Motor neuron (in vitro differentiated cells): ENCODE results near the gene SEMA3F. TPM values are rescaled to one million over a fixed set of nuclear protein-coding genes. Genes with fewer than 3 reads are reported as not detected.

Experiments used
- ATAC-seq, 8 experiments: fragments of 200-7000 bp; cut with Tn5 transposase; replicated peaks in 6 of 8; 2 replicates each; pipeline ENCODE4 v1.8.0; 2021; ENCODE audit warnings: mild to moderate bottlenecking in 8 of 8, moderate library complexity in 8 of 8
- H3K27ac ChIP-seq, 2 donors: fragments of 250-450 bp; sonication (Bioruptor Pico); 2 replicates each; pipeline ENCODE4 v1.9.0; 2021; ENCODE audit warnings: antibody characterized with exemption in 2 of 2, mild to moderate bottlenecking in 2 of 2, moderate library complexity in 1 of 2
- H3K4me1 ChIP-seq, 2 donors: fragments of 250-450 bp; sonication (Bioruptor Pico); replicated peaks in 1 of 2; 2 replicates each; pipeline ENCODE4 v1.6.1; 2021; ENCODE audit warnings: antibody characterized with exemption in 2 of 2, mild to moderate bottlenecking in 2 of 2, moderate library complexity in 1 of 2
- H3K4me3 ChIP-seq, 5 donors: fragments of 250-450 bp; sonication (Bioruptor Pico); 2 replicates each; pipeline ENCODE4 v1.9.0; 2021; ENCODE audit warnings: antibody characterized with exemption in 5 of 5, mild to moderate bottlenecking in 5 of 5, moderate library complexity in 4 of 5
- WGBS, 10 experiments: fragments of 450-650 bp; shearing (Covaris generic); methylation state at CpG; one replicate each; pipeline ENCODE4 v1.0.0; 2022; 5-methylcytosine and 5-hydroxymethylcytosine counted together
- in situ Hi-C, 9 experiments: fragments of 400-800 bp; cut with MboI; loops; one replicate each; pipeline ENCODE4 v1.15.0; 2021; ENCODE audit warnings: low sequenced_read_pairs in 9 of 9, low pct_unique_long_range_greater_than_20kb in 2 of 9; ENCODE audit not compliant: unreplicated experiment in 9 of 9
- total RNA-seq, 8 experiments: library from RNA; unstranded; fragments of 300-600 nt; gene quantifications; 2 replicates each; pipeline versions ENCODE4 v1.2.3 to v1.2.4, GENCODE V29; 2022

SEMA3F gene
- total RNA-seq, 8 experiments from 2014 or later: 0.61 to 8.5 (median 3.1) TPM

DNA sequence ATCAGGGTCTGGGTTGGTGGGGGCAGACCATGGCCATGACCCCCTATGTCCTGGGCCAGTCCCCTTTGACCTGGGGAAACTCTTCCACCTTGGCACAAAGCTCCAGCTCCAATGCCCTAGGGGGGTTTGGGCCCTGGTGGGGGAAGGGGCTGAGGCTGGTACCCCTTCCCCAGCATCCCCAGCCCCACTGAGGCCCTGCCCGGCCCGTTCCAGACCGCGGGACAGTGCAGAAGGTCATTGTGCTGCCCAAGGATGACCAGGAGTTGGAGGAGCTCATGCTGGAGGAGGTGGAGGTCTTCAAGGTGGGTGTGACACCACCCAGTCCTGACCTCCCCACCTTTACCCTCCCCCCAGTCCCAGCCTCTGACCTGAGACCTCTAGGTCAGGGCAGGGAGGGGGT, 30.1 kb downstream of the SEMA3F start:
- ATAC-seq: no peak
- in situ Hi-C loops: loop anchor here in 2 of 9 experiments (5.0 to 10.0 kb wide), 2 partner anchors 63 to 70 kb away; no protein-coding TSS in a partner anchor
- WGBS, 10 experiments: no CpG with 5 or more reads among the region's 4 CpGs

DNA sequence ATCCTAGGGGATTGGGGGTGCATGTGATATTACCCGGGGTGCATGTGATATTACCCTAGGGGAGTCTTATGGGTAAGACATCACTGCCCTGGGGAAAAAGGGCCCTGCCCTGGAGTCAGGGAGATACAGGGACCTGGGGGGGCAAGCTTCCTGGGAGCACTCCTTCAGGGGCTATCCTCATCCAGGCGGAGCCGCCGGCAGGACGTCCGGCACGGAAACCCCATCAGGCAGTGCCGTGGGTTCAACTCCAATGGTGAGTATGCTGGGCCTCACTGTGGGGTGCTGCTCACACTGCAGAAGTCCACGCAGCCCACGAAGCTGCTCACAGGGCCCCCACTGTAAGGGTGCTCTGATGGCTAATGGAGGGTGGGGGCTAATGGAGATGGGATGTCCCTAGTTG, 31.0 kb downstream of the SEMA3F start:
- Histone ChIP-seq H3K4me3 (no peak overlapping the region), H3K27ac (no peak overlapping the region), H3K4me1 (peaks cover 0 to 2% of the 10 kb centered on the region in 2 donors)
- 57 to 100% methylated on average over 1 to 2 of the region's 10 CpGs; no CpG with 5 or more reads in 8 of the 10 experiments for WGBS, 10 experiments
- ATAC-seq: no peak
- in situ Hi-C loops: loop anchor here in 2 of 9 experiments (5.0 to 10.0 kb wide), 2 partner anchors 64 to 71 kb away; no protein-coding TSS in a partner anchor

More for the DNA sequence above, 30.1 kb downstream of the SEMA3F start:
- Histone ChIP-seq H3K27ac (no peak overlapping the region), H3K4me1 (peaks cover 0 to 2% of the 10 kb centered on the region in 2 donors), H3K4me3 (no peak overlapping the region)

DNA sequence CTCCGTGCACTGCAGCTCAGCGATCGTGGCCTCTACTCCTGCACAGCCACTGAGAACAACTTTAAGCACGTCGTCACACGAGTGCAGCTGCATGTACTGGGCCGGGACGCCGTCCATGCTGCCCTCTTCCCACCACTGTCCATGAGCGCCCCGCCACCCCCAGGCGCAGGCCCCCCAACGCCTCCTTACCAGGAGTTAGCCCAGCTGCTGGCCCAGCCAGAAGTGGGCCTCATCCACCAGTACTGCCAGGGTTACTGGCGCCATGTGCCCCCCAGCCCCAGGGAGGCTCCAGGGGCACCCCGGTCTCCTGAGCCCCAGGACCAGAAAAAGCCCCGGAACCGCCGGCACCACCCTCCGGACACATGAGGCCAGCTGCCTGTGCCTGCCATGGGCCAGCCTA, 32.6 kb downstream of the SEMA3F start:
- peaks cover 0 to 3% of the 10 kb centered on the region in 2 donors for H3K4me1 ChIP-seq
- in situ Hi-C loops: loop anchor here in 2 of 9 experiments (5.0 to 10.0 kb wide), 2 partner anchors 65 to 73 kb away; no protein-coding TSS in a partner anchor
- 85 to 100% methylated on average over 1 to 9 of the region's 19 CpGs; no CpG with 5 or more reads in 8 of the 10 experiments for whole genome bisulfite sequencing, 10 experiments
- H3K27ac ChIP-seq: no peak overlapping the region
- no peak overlapping the region for H3K4me3 ChIP-seq
- no peak for ATAC-seq

DNA sequence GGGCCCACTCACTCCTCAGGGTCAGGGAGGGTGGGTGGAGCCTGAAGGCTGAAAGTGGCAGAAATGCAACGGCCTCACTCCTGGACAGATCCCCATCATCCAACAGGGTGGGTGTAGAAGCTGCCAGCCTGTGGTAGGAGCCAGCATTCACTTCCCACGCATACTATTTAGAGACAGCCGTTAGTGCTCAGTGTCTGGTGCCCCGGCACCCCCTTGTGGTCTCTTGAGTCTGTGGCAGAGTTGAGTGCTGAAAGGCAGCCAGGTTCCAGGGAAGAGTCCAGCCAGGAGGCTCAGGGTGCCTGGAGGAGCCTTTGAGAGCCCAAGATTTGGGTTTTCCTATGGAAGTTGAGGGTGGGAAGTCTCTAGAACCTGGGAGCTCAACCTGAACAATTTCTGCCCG, 34.1 kb downstream of the SEMA3F start:
- H3K4me3 ChIP-seq: no peak overlapping the region
- ATAC-seq: peak; percentile 77 to 93 (median 89)
- in situ Hi-C loops: loop anchor here in 2 of 9 experiments (5.0 to 10.0 kb wide), 2 partner anchors 67 to 74 kb away; no protein-coding TSS in a partner anchor
- no peak overlapping the region for H3K27ac ChIP-seq
- 29% methylated on average over 1 of the region's 5 CpGs; no CpG with 5 or more reads in 9 of the 10 experiments for WGBS, 10 experiments
- peaks cover 0 to 7% of the 10 kb centered on the region in 2 donors for H3K4me1 ChIP-seq

DNA sequence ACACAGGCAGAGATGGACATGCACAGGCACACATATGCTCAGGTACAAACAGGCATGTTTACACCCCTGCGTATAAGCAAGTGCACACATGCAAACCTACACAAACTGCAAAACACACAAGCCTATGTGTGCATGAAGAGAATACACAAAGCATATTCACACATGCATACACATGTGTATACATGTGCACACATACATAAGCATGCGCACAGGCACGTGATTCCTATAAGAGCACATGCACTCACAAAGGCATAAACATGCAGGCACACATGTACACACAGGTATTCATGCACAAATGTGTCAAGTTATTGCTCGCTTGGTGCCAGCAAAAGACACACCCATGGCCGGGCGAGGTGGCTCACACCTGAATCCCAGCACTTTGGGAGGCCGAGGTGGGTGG, 34.9 kb downstream of the SEMA3F start:
- H3K27ac ChIP-seq: no peak overlapping the region
- H3K4me3 ChIP-seq: no peak overlapping the region
- peaks cover 0 to 9% of the 10 kb centered on the region in 2 donors for H3K4me1 ChIP-seq
- WGBS, 10 experiments: 21 to 100% (median 79%) methylated on average over 1 to 6 of the region's 7 CpGs; no CpG with 5 or more reads in 2 of the 10 experiments
- in situ Hi-C loops: loop anchor here in 3 of 9 experiments (5.0 to 10.0 kb wide), 3 partner anchors 68 to 85 kb away; partner anchors contain the start of gene LSMEM2 (in 2 of the 3)
- ATAC-seq: no peak

DNA sequence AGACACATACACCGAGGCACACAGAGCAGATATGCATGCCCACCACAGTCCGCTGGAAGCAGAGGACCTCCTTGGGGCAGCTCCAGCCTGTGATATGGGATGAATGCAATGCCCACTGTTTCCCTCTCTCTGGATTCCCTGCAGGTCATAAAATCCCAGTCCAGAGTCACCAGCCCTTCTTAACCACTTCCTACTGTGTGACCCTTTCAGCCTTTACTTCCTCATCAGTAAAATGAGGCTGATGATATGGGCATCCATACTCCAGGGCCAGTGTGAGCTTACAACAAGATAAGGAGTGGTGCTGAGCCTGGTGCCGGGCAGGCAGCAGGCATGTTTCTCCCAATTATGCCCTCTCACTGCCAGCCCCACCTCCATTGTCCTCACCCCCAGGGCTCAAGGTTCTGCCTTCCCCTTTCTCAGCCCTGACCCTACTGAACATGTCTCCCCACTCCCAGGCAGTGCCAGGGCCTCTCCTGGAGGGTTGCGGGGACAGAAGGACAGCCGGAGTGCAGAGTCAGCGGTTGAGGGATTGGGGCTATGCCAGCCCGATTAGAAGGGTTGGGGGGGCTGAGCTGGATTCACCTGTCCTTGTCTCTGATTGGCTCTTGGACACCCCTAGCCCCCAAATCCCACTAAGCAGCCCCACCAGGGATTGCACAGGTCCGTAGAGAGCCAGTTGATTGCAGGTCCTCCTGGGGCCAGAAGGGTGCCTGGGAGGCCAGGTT, 36.0 kb downstream of the SEMA3F start, which contains the start of gene GNAT1:
TSS of gene GNAT1 (plus strand) at position 675 of the 725 bp plus-strand sequence. CDS start 116 bp downstream, outside the sequence.
- H3K4me1 ChIP-seq: peaks cover 0 to 11% of the 10 kb centered on the region in 2 donors
- H3K4me3 ChIP-seq: no peak within 1 kb of the TSS
- in situ Hi-C loops: loop anchor here in 2 of 9 experiments (10.0 kb wide), 1 partner anchor 84 kb away; the partner anchor contains the start of gene LSMEM2 (in 2 of the 2)
- WGBS, 10 experiments: 62 to 71% (median 67%) methylated on average over 2 of the region's 8 CpGs; no CpG with 5 or more reads in 7 of the 10 experiments
- H3K27ac ChIP-seq: no peak within 1 kb of the TSS
- ATAC-seq: no peak

DNA sequence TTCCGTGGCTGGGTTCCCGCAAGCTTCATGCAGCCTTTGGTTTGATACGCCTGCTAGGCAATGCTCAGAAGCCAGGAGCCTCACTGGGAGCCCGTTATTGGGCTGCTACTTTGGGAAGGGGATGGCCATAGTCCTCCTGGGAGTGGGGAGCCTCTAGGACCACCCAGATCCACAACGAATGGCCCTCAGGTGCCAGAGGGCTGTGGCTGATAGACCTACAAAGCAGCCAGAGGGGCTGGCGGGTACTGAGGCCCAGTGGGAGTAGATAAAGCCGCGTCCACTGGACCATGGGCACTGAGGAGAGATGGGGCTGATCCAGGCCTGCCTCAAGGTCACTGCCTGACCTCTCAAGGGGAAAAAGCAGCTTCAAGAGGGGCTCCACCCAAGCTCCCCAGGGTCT, 37.0 kb downstream of the SEMA3F start:
- H3K27ac ChIP-seq: no peak overlapping the region
- WGBS, 10 experiments: 71 to 88% methylated on average over 1 to 3 of the region's 8 CpGs; no CpG with 5 or more reads in 8 of the 10 experiments
- ATAC-seq: no peak
- H3K4me3 ChIP-seq: no peak overlapping the region
- H3K4me1 ChIP-seq: peaks cover 0 to 11% of the 10 kb centered on the region in 2 donors
- in situ Hi-C loops: loop anchor here in 2 of 9 experiments (10.0 kb wide), 1 partner anchor 83 kb away; the partner anchor contains the start of gene LSMEM2 (in 2 of the 2)

DNA sequence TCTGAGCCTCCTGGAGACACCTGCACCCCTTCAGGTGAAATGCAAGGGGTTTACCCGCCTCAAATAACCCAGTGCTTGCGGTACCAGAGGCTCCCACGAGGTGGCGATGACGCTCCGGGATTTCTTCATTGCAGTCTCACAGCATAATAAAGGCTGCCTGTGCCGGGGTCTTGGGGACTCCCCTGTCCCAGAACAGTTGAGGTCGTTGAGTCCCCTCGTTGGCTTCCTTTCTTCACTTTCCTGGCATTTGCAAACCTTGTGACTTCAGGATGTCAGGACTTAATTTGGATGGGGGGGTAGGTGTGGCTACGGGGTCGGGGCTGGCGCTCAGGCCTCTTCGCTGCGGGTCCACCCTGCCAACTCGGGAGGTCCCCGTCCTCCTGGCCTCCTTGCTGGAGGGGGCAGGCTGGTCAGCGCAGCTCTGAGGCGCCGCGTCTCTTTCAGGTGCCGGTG, 37.6 kb downstream of the SEMA3F start:
- 0 to 7% (median 0%) methylated on average over 1 to 5 of the region's 21 CpGs; no CpG with 5 or more reads in 2 of the 10 experiments for WGBS, 10 experiments
- Histone ChIP-seq H3K27ac (no peak overlapping the region), H3K4me3 (no peak overlapping the region), H3K4me1 (peaks cover 0 to 11% of the 10 kb centered on the region in 2 donors)
- in situ Hi-C loops: loop anchor here in 2 of 9 experiments (10.0 kb wide), 1 partner anchor 82 kb away; the partner anchor contains the start of gene LSMEM2 (in 2 of the 2)
- ATAC-seq: peak in 7 of 8 experiments; percentile 12 to 46 (median 32)

DNA sequence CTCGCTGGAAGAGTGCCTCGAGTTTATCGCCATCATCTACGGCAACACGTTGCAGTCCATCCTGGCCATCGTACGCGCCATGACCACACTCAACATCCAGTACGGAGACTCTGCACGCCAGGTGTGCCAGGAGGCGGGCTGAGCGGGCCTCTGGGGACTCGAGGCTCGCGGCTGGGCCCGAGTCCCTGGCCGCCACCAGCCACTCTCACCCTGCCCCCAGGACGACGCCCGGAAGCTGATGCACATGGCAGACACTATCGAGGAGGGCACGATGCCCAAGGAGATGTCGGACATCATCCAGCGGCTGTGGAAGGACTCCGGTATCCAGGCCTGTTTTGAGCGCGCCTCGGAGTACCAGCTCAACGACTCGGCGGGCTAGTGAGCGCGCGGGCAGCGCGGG, 38.2 kb downstream of the SEMA3F start:
- Histone ChIP-seq H3K27ac (no peak overlapping the region), H3K4me3 (no peak overlapping the region), H3K4me1 (peaks cover 0 to 11% of the 10 kb centered on the region in 2 donors)
- 0 to 100% (median 50%) methylated on average over 1 to 5 of the region's 36 CpGs; no CpG with 5 or more reads in 5 of the 10 experiments for WGBS, 10 experiments
- in situ Hi-C loops: loop anchor here in 2 of 9 experiments (10.0 kb wide), 1 partner anchor 82 kb away; the partner anchor contains the start of gene LSMEM2 (in 2 of the 2)
- no peak for ATAC-seq

DNA sequence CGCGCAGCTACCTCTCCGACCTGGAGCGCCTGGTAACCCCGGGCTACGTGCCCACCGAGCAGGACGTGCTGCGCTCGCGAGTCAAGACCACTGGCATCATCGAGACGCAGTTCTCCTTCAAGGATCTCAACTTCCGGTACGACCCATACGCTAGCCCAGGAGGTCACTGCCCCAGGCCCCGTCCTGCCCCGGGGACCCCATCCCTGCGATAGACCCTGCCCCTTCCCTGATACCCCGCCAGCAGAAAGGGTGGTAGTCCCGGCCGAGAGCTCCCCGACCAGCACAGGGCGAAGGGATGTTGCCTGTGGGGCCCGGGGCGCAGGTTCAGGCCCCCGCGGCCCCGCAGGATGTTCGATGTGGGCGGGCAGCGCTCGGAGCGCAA, 38.6 kb downstream of the SEMA3F start:
- Histone ChIP-seq H3K27ac (no peak overlapping the region), H3K4me3 (no peak overlapping the region), H3K4me1 (peaks cover 0 to 11% of the 10 kb centered on the region in 2 donors)
- in situ Hi-C loops: loop anchor here in 2 of 9 experiments (10.0 kb wide), 1 partner anchor 81 kb away; the partner anchor contains the start of gene LSMEM2 (in 2 of the 2)
- no CpG with 5 or more reads among the region's 34 CpGs for WGBS, 10 experiments
- no peak for ATAC-seq

DNA sequence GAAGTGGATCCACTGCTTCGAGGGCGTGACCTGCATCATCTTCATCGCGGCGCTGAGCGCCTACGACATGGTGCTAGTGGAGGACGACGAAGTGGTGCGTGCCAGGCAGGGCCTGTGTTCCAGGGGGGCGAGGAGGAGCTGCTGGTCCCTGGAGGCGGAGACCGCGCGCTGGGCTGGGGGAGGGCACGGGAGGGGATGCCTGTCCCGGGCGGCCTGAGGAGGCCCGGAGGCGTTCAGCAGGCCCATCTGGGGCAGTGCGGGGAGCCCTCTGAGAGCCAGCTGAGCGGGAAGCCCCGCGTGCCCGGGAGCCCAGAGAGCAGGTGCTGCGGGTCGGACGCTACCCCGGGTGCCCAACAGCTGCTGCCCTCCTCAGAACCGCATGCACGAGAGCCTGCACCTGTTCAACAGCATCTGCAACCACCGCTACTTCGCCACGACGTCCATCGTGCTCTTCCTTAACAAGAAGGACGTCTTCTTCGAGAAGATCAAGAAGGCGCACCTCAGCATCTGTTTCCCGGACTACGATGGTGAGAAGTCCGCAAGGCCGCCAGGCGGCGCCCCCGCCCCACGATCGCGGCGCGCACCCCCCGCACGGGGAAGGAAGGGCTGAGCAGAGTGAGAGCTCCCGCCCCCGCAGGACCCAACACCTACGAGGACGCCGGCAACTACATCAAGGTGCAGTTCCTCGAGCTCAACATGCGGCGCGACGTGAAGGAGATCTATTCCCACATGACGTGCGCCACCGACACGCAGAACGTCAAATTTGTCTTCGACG, 39.2 kb downstream of the SEMA3F start:
- no peak overlapping the region for H3K4me3 ChIP-seq
- no peak overlapping the region for H3K27ac ChIP-seq
- peaks cover 0 to 9% of the 10 kb centered on the region in 2 donors for H3K4me1 ChIP-seq
- WGBS, 10 experiments: 11 to 32% (median 26%) methylated on average over 5 to 6 of the region's 70 CpGs; no CpG with 5 or more reads in 7 of the 10 experiments
- in situ Hi-C loops: loop anchor here in 2 of 9 experiments (10.0 kb wide), 1 partner anchor 80 kb away; the partner anchor contains the start of gene LSMEM2 (in 2 of the 2)
- peak; percentile 36 to 90 (median 62) for ATAC-seq

DNA sequence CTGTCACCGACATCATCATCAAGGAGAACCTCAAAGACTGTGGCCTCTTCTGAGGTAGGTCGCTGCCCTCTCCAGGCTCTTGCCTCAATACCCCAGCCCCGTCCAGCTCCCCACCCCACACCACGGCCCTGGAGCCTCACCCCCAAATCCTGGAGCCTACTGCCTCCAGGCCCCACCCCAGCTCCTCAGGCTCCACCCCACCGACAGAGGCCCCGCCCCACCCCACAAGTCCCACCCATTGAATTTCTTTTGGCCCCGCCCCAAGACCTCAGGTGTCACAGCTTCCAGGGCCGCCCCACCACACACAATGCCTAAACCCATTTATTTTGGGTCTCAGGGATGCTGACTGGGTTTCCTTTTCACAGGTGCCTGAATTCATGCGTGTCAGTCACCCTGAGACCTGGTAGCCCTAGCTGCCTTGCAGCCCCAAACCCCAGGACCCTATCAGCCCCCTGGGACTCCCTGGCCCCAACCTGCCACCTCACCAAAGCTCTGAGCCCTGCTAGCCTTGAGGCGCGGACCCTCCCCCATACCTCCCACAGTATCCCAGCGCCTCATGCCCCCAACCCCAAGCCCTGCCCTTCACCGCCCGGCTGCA, 39.9 kb downstream of the SEMA3F start:
- Histone ChIP-seq H3K4me3 (no peak overlapping the region), H3K4me1 (peaks cover 0 to 9% of the 10 kb centered on the region in 2 donors), H3K27ac (no peak overlapping the region)
- no CpG with 5 or more reads among the region's 14 CpGs for WGBS, 10 experiments
- in situ Hi-C loops: loop anchor here in 2 of 9 experiments (10.0 kb wide), 1 partner anchor 80 kb away; the partner anchor contains the start of gene LSMEM2 (in 2 of the 2)
- ATAC-seq: peak in 6 of 8 experiments; percentile 10 to 60 (median 31)
